Measurements from ENCODE around the gene BATF.

- TF ChIP-seq POLR2A (IDR thresholded peaks at IDR 0.05; ENCODE audit: low read depth) (no peak), POLR2AphosphoS5 (IDR thresholded peaks at IDR 0.05) (no peak)
Observed at GRCh38 chr14:75562489-75562888, 40.2 kb downstream of the BATF start.

Measured in esophagus muscularis mucosa (tissue), 2 donors.